Endometrium (tissue), 2 donors: ENCODE results near the gene FOXO1.

Experiments used
- FAIRE-seq: peaks from 2 replicates; lab custom pipeline; 2012; peaks lifted over from hg19 to GRCh38; lab: Jason Lieb, UNC
- donor health status: control.
- donor health status: control.

FOXO1 gene

GRCh38 chr13:40604135-40604534, 62.3 kb downstream of the FOXO1 start:
- no peak for FAIRE-seq

- no peak for FAIRE-seq
Measured at GRCh38 chr13:40600149-40600751, 66.2 kb downstream of the FOXO1 start.

GRCh38 chr13:40599747-40600146, 66.7 kb downstream of the FOXO1 start:
- no peak for FAIRE-seq

GRCh38 chr13:40599124-40599523, 67.3 kb downstream of the FOXO1 start:
- no peak for FAIRE-seq

- FAIRE-seq, result no peak
Measured at GRCh38 chr13:40598569-40598968, 67.9 kb downstream of the FOXO1 start.

- no peak for FAIRE-seq
Measured at GRCh38 chr13:40597735-40598365, 68.6 kb downstream of the FOXO1 start.

GRCh38 chr13:40596484-40596883, 70.0 kb downstream of the FOXO1 start:
- no peak for FAIRE-seq

- FAIRE-seq, result no peak
Measured at GRCh38 chr13:40595693-40596092, 70.7 kb downstream of the FOXO1 start.

- FAIRE-seq, result no peak
Measured at GRCh38 chr13:40592035-40592434, 74.4 kb downstream of the FOXO1 start.

GRCh38 chr13:40591091-40591490, 75.3 kb downstream of the FOXO1 start:
- no peak for FAIRE-seq

GRCh38 chr13:40590112-40590862, 76.2 kb downstream of the FOXO1 start:
- no peak for FAIRE-seq

- FAIRE-seq, result peak; percentile 67
Measured at GRCh38 chr13:40589285-40590109, 76.9 kb downstream of the FOXO1 start.

- FAIRE-seq, result no peak
Measured at GRCh38 chr13:40588101-40588500, 78.3 kb downstream of the FOXO1 start.

GRCh38 chr13:40586886-40587565, 79.4 kb downstream of the FOXO1 start:
- FAIRE-seq, result no peak

GRCh38 chr13:40585911-40586471, 80.5 kb downstream of the FOXO1 start:
- no peak for FAIRE-seq

- no peak for FAIRE-seq
Measured at GRCh38 chr13:40583738-40584137, 82.7 kb downstream of the FOXO1 start.

- no peak for FAIRE-seq
Measured at GRCh38 chr13:40582531-40582930, 83.9 kb downstream of the FOXO1 start.

- FAIRE-seq, result no peak
Measured at GRCh38 chr13:40581277-40581579, 85.2 kb downstream of the FOXO1 start.

GRCh38 chr13:40580566-40581276, 85.7 kb downstream of the FOXO1 start:
- FAIRE-seq, result no peak

- no peak for FAIRE-seq
Measured at GRCh38 chr13:40579535-40579934, 86.9 kb downstream of the FOXO1 start.

GRCh38 chr13:40578055-40578454, 88.4 kb downstream of the FOXO1 start:
- no peak for FAIRE-seq
